Measurements from ENCODE around the gene OR5A2. TPM values are rescaled to one million over a fixed set of nuclear protein-coding genes. Genes with fewer than 3 reads are reported as not detected.
"Not testable (repeated sequence)": the region's sequence is repeated elsewhere in the genome, so short reads cannot be mapped to it uniquely, and the experiment has no call there.

The OR5A2 gene
- polyA plus RNA-seq, 1 donor: 0.03 TPM

GRCh38 chr11:59394186-59394585 is 32.0 kb downstream of the OR5A2 start:
- no peak for DNase-seq

- DNase-seq: no peak
Measured at GRCh38 chr11:59380263-59381059, 45.8 kb downstream of the OR5A2 start.

- not testable (repeated sequence) for DNase-seq
Measured at GRCh38 chr11:59372324-59372723, 53.9 kb downstream of the OR5A2 start.

- no peak for DNase-seq
Measured at GRCh38 chr11:59368238-59369022, 57.8 kb downstream of the OR5A2 start.

Other genes starting within 250 kb of the OR5A2 start
- 6.8 TPM for gene MPEG1, start 213.5 kb downstream of the OR5A2 start, polyA plus RNA-seq (ENCODE audit: insufficient read length)
- not detected for gene OR5AN1, start 67.5 kb downstream of the OR5A2 start, polyA plus RNA-seq (ENCODE audit: insufficient read length)
- gene OR5A1, start 10.1 kb upstream of the OR5A2 start, polyA plus RNA-seq (ENCODE audit: insufficient read length): 0.03 TPM
- gene OR4D6, start 30.5 kb upstream of the OR5A2 start, polyA plus RNA-seq (ENCODE audit: insufficient read length): not detected
- not detected for gene OR4D10, start 46.9 kb upstream of the OR5A2 start, polyA plus RNA-seq (ENCODE audit: insufficient read length)
- gene OR4D11, start 77.2 kb upstream of the OR5A2 start, polyA plus RNA-seq (ENCODE audit: insufficient read length): not detected
- 0.07 TPM for gene OR4D9, start 85.1 kb upstream of the OR5A2 start, polyA plus RNA-seq (ENCODE audit: insufficient read length)
- gene OSBP, start 189.4 kb upstream of the OR5A2 start, polyA plus RNA-seq (ENCODE audit: insufficient read length): 61.6 TPM
- gene PATL1, start 242.6 kb upstream of the OR5A2 start, polyA plus RNA-seq (ENCODE audit: insufficient read length): 55.0 TPM